SU-DHL-6 (cell line): Measurements from ENCODE around the gene APOM.
A peak's percentile ranks its signal among the peaks of the same experiment; 100 is the strongest.

ENCODE experiments used
- H2AFZ ChIP-seq: fragments of 200-600 bp; sonication (generic); 2 replicates; pipeline ENCODE4 v1.6.1; 2014; ENCODE audit warnings: low read depth, mild to moderate bottlenecking, moderate library complexity, mixed read lengths, antibody characterized with exemption, low read length; ENCODE audit not compliant: severe bottlenecking
- H3F3A ChIP-seq: fragments of 200-600 bp; shearing (Covaris generic); 2 replicates; pipeline ENCODE4 v1.6.0; 2016; ENCODE audit warnings: antibody characterized with exemption, mild to moderate bottlenecking; ENCODE audit not compliant: insufficient read depth
- H3K27ac ChIP-seq: fragments of 200-600 bp; sonication (generic); 2 replicates; pipeline ENCODE4 v1.5.1; 2016; ENCODE audit warnings: low read depth, mild to moderate bottlenecking, low read length, moderate library complexity, mixed read lengths
- H3K27me3 ChIP-seq: fragments of 200-600 bp; sonication (generic), shearing (Covaris generic); 2 replicates; pipeline ENCODE4 v1.6.0; 2014; ENCODE audit warnings: mild to moderate bottlenecking, low read length
- H3K36me3 ChIP-seq: fragments of 200-600 bp; sonication (generic); 2 replicates; pipeline ENCODE4 v1.6.1; 2014; ENCODE audit warnings: mild to moderate bottlenecking, low read length, mixed read lengths
- H3K4me2 ChIP-seq: fragments of 300-600, 200-600 bp; shearing (Covaris generic), sonication (generic); 2 replicates; pipeline ENCODE4 v1.6.0; 2014; ENCODE audit warnings: low read length, low read depth, mild to moderate bottlenecking; ENCODE audit not compliant: poor library complexity, severe bottlenecking
- H3K4me3 ChIP-seq: fragments of 200-600 bp; sonication (generic); 2 replicates; pipeline ENCODE4 v1.5.1; 2014; ENCODE audit warnings: antibody characterized with exemption, low read length, mild to moderate bottlenecking, mixed read lengths; ENCODE audit not compliant: insufficient read depth, poor library complexity, severe bottlenecking
- H3K79me2 ChIP-seq: fragments of 200-600 bp; sonication (generic); 2 replicates; pipeline ENCODE4 v1.6.1; 2014; ENCODE audit warnings: mild to moderate bottlenecking, low read length, moderate library complexity; ENCODE audit not compliant: insufficient read depth
- H3K9ac ChIP-seq: fragments of 200-600 bp; sonication (generic); 2 replicates; pipeline ENCODE4 v1.7.0; 2014; ENCODE audit warnings: mild to moderate bottlenecking, low read length
- H3K9me2 ChIP-seq: fragments of 200-600 bp; sonication (generic); replicated peaks from 2 replicates; pipeline ENCODE4 v1.6.1; 2014; ENCODE audit warnings: low read length; ENCODE audit not compliant: insufficient read depth
- H3K9me3 ChIP-seq: fragments of 200-600 bp; sonication (generic); 2 replicates; pipeline ENCODE4 v1.6.1; 2014; ENCODE audit warnings: low read length, mixed read lengths; ENCODE audit not compliant: insufficient read depth
- H4K20me1 ChIP-seq: fragments of 200-600 bp; sonication (generic); 2 replicates; pipeline ENCODE4 v1.6.1; 2014; ENCODE audit warnings: low read depth, mild to moderate bottlenecking, antibody characterized with exemption, low read length, moderate library complexity, mixed read lengths
- EZH2phosphoT487 ChIP-seq: fragments of 200-600 bp; sonication (generic), shearing (Covaris generic); conservative IDR thresholded peaks from 2 replicates; pipeline ENCODE4 v1.6.1; 2018; ENCODE audit warnings: mild to moderate bottlenecking, antibody characterized with exemption, low read length, moderate library complexity, mixed read lengths
- TF ChIP-seq, protein P1 (sequence below): fragments of 200-600 bp; sonication (generic); IDR thresholded peaks from one replicate; pipeline ENCODE4 v1.5.1; 2017; ENCODE audit warnings: antibody characterized with exemption, mild to moderate bottlenecking, low read length, moderate library complexity; ENCODE audit not compliant: insufficient read depth, poor library complexity, severe bottlenecking

The APOM gene

DNA sequence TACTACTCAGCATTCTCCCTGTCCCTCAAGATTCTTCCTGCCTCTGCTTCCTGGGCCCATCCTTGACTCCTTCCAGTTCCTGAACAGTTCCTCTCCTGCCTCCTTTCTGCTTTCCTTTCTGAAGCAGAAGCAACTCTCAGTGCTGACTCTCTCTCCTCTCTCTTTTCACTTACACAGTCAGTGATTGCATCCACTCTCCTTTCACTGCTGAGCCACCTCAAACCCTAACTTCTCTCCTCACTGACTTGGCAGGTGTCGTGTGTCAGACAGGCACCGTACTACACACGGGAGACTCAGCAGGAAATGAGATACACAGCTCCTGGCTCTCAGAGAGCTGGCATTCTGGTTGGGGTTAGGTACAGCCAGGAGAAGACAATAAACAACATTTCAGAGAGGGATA, 41.9 kb downstream of the APOM start:
- H3K9me3 ChIP-seq: no peaks in the 10 kb centered on the region
- H2AFZ ChIP-seq: no peak overlapping the region
- no peaks in the 10 kb centered on the region for H3K27me3 ChIP-seq
- H3K4me3 ChIP-seq: no peak overlapping the region
- TF ChIP-seq EZH2phosphoT487: no peak
- TF ChIP-seq, protein P1, sequence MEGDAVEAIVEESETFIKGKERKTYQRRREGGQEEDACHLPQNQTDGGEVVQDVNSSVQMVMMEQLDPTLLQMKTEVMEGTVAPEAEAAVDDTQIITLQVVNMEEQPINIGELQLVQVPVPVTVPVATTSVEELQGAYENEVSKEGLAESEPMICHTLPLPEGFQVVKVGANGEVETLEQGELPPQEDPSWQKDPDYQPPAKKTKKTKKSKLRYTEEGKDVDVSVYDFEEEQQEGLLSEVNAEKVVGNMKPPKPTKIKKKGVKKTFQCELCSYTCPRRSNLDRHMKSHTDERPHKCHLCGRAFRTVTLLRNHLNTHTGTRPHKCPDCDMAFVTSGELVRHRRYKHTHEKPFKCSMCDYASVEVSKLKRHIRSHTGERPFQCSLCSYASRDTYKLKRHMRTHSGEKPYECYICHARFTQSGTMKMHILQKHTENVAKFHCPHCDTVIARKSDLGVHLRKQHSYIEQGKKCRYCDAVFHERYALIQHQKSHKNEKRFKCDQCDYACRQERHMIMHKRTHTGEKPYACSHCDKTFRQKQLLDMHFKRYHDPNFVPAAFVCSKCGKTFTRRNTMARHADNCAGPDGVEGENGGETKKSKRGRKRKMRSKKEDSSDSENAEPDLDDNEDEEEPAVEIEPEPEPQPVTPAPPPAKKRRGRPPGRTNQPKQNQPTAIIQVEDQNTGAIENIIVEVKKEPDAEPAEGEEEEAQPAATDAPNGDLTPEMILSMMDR: no peak
- H3K36me3 ChIP-seq: peaks cover 7% of the 10 kb centered on the region; the same call in 1 of the 2 replicates
- peaks cover 23% of the 10 kb centered on the region for H3K79me2 ChIP-seq
- H3F3A ChIP-seq: 0 out of 2 replicates have a peak, but pooled peaks cover 7% of the 10 kb centered on the region
- H3K27ac ChIP-seq: no peak overlapping the region
- H3K9me2 ChIP-seq: no peaks in the 10 kb centered on the region
- no peak overlapping the region for H3K9ac ChIP-seq
- no peaks in the 10 kb centered on the region for H4K20me1 ChIP-seq
- no peak overlapping the region for H3K4me2 ChIP-seq

DNA sequence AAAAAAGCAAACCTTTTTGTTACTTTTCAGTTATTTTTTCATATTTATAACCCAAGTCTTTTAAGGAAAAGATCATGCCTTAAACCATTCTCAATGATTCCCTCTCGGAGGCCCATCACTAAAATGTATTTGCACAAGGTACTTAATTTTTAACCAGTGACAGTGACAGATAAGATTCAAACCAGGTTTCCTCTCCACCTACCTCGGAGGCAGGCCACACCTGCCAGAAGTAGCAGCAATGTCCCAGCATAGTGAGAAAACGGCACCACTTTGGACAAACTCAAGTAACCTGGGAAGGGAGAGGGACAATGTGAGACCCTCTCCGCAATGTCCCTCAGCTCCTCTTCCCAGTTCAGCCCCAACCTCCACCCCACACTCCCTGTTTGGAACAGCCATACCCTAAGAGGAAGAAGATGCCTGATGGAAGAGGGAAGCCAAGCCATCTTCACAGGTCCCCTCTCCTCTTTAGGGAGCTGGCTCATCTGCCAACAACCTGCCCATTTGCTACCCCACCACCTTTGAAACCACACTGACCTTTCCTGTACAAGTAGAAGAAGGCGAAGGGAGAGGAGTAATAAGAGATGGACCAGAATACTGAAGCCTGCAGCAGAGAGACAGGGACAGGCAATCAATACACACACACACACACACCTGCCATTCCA, 45.2 kb downstream of the APOM start:
- Histone ChIP-seq H3K9me2 (no peaks in the 10 kb centered on the region), H3K4me3 (no peak overlapping the region), H3K4me2 (peak overlapping the region; percentile 84), H3K9ac (no peak overlapping the region), H3K79me2 (peaks cover 26% of the 10 kb centered on the region), H3K9me3 (no peaks in the 10 kb centered on the region), H3F3A (peaks cover 13% of the 10 kb centered on the region), H3K27ac (no peak overlapping the region), H3K27me3 (no peaks in the 10 kb centered on the region), H4K20me1 (no peaks in the 10 kb centered on the region), H2AFZ (no peak overlapping the region), H3K36me3 (0 out of 2 replicates have a peak, but pooled peaks cover 2% of the 10 kb centered on the region)
- TF ChIP-seq, protein P1: no peak
- TF ChIP-seq EZH2phosphoT487: no peak

DNA sequence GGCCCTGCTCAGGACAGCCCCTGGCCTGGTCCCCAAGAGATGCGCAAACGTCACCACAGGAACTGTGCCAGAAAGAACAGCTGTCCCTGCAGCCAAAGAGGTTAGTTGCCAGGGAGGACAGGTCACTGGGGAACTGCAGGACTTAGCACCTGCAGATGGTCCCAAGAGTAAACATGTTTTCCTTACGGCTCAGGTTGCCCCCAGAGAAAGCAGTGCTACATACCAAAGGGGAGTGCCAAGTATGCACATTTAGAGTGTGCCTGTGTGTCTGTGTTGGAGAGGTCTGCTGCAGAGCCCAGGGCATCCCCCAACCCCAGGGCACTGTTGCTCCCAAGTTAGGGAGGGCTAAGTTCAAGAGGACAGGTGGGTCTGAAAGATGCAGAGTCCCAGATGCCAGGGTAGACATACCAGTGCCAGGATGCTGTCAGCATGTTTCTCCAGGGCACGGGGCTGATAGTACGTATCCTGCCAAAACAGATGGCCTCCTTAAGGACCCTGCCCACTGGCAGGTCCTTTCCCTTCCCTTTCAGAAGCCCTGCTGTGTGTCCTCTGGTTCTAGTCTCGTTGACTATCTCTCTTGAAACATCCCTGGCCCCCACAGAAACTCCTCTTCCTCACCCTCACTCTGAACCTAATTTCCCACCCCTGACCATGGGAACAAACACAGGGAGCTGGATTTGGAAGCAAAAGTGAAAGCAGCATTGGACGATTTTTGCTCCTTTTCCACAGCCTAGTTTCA, 46.1 kb downstream of the APOM start:
- Histone ChIP-seq H3K9ac (peak overlapping the region; percentile 80), H4K20me1 (no peaks in the 10 kb centered on the region), H3K27me3 (no peaks in the 10 kb centered on the region), H3K79me2 (peaks cover 26% of the 10 kb centered on the region), H3K9me3 (no peaks in the 10 kb centered on the region), H3F3A (peaks cover 13% of the 10 kb centered on the region), H3K27ac (peak overlapping the region; percentile 75; the same call in 1 of the 2 replicates), H3K4me2 (peak overlapping the region; percentile 84), H3K36me3 (0 out of 2 replicates have a peak, but pooled peaks cover 2% of the 10 kb centered on the region), H3K9me2 (no peaks in the 10 kb centered on the region), H3K4me3 (peak overlapping the region; percentile 82), H2AFZ (peak overlapping the region; percentile 71)
- TF ChIP-seq, protein P1: no peak
- TF ChIP-seq EZH2phosphoT487: no peak
